ENCODE data around the gene ZNF195. TPM values are rescaled to one million over a fixed set of nuclear protein-coding genes. Genes with fewer than 3 reads are reported as not detected.
"Not testable (repeated sequence)": the region's sequence is repeated elsewhere in the genome, so short reads cannot be mapped to it uniquely, and the experiment has no call there.

The ZNF195 gene
- total and polyA plus RNA-seq, 2 of the 8 experiments (the other 6 are each of a cell fraction or from before 2014, with no cell fraction given): 23.9 to 88.6 TPM

- H3K18ac ChIP-seq (ENCODE audit: extremely low read depth, low read length); DNase-seq (ENCODE audit: low read depth in 1 of 2, low spot score in 2 of 2); H4K91ac ChIP-seq (replicated peaks; ENCODE audit: insufficient read length, low read length); H3K4me1 ChIP-seq (replicated peaks in 1 of 4; ENCODE audit: control insufficient read depth in 3 of 4, insufficient read depth in 4 of 4, low read length in 3 of 4); H2AFZ ChIP-seq (ENCODE audit: low read length); H4K20me1 ChIP-seq (replicated peaks in 1 of 2; ENCODE audit: control insufficient read depth in 1 of 2, insufficient read depth in 2 of 2, low read length in 2 of 2); H4K5ac ChIP-seq (ENCODE audit: insufficient read length, low read depth, low read length); H3K23ac ChIP-seq (ENCODE audit: insufficient read length); H3K27ac ChIP-seq (ENCODE audit: low read depth, low read length); H2BK20ac ChIP-seq (ENCODE audit: low read length); H3K4me2 ChIP-seq (ENCODE audit: insufficient read depth in 1 of 2, low read depth in 2 of 2, low read length in 2 of 2); H2BK15ac ChIP-seq (ENCODE audit: low read length); H2BK5ac ChIP-seq (ENCODE audit: low read depth, low read length); H2AK5ac ChIP-seq (ENCODE audit: low read depth, low read length); H3K4me3 ChIP-seq (ENCODE audit: extremely low read depth in 1 of 4, insufficient read depth in 2 of 4, low read depth in 3 of 4, low read length in 4 of 4); H3K27me3 ChIP-seq (replicated peaks in 1 of 4; ENCODE audit: control insufficient read depth in 3 of 4, extremely low read depth in 1 of 4, insufficient read depth in 3 of 4, low read length in 3 of 4); H4K8ac ChIP-seq (ENCODE audit: extremely low read depth, insufficient read depth, low read length); H3K4ac ChIP-seq (replicated peaks; ENCODE audit: insufficient read length, low read depth, low read length); H3K14ac ChIP-seq (ENCODE audit: insufficient read length); H3K56ac ChIP-seq (replicated peaks; ENCODE audit: insufficient read length, low read depth, low read length); H3K9ac ChIP-seq (replicated peaks in 1 of 4; ENCODE audit: extremely low read depth in 1 of 4, low read depth in 3 of 4, low read length in 3 of 4); CTCF ChIA-PET (ENCODE audit: partially characterized antibody); H3K23me2 ChIP-seq (ENCODE audit: low read depth, low read length); FAIRE-seq; H3K9me3 ChIP-seq (ENCODE audit: insufficient read depth in 2 of 2, low read depth in 1 of 2, low read length in 1 of 2); H2BK120ac ChIP-seq (replicated peaks; ENCODE audit: low read depth, low read length); H2BK12ac ChIP-seq (ENCODE audit: low read depth, low read length); H3K79me2 ChIP-seq (ENCODE audit: control insufficient read depth in 1 of 2, insufficient read depth in 2 of 2, low read length in 2 of 2); H3K79me1 ChIP-seq (ENCODE audit: low read depth, low read length): not testable (repeated sequence)
- WGBS, 2 experiments (ENCODE audit: extremely low coverage in 1 of 2, insufficient coverage in 1 of 2, insufficient read length in 1 of 2, insufficient replicate concordance in 2 of 2, low coverage in 1 of 2, low lambda C conversion rate in 2 of 2, missing lambda C conversion rate in 1 of 2): 76% methylated on average over 4 of the region's 4 CpGs; no CpG with 5 or more reads in 1 of the 2 experiments
- peaks cover 5 to 69% (median 24%) of the 10 kb centered on the region in 4 experiments for H3K36me3 ChIP-seq (ENCODE audit: control insufficient read depth in 2 of 4, insufficient read depth in 4 of 4, low read length in 3 of 4)
- POLR2A ChIA-PET (ENCODE audit: partially characterized antibody): interaction anchor here (1.7 to 10.3 kb wide), 3 partner anchors 9 to 26 kb away, joined by 3 to 187 read pairs (median 5); partner anchors contain the start of gene ZNF195
These were observed 19.2 kb upstream of the ZNF195 start for GRCh38 chr11:3398106-3398505.

GRCh38 chr11:3397210-3397609, 18.3 kb upstream of the ZNF195 start:
- not testable (repeated sequence) for H3K9ac ChIP-seq (replicated peaks in 1 of 4; ENCODE audit: extremely low read depth in 1 of 4, low read depth in 3 of 4, low read length in 3 of 4); H2BK12ac ChIP-seq (ENCODE audit: low read depth, low read length); FAIRE-seq; H3K4me1 ChIP-seq (replicated peaks in 1 of 4; ENCODE audit: control insufficient read depth in 3 of 4, insufficient read depth in 4 of 4, low read length in 3 of 4); H3K27me3 ChIP-seq (replicated peaks in 1 of 4; ENCODE audit: control insufficient read depth in 3 of 4, extremely low read depth in 1 of 4, insufficient read depth in 3 of 4, low read length in 3 of 4); H4K91ac ChIP-seq (replicated peaks; ENCODE audit: insufficient read length, low read length); H2BK15ac ChIP-seq (ENCODE audit: low read length); H2AK5ac ChIP-seq (ENCODE audit: low read depth, low read length); H4K5ac ChIP-seq (ENCODE audit: insufficient read length, low read depth, low read length); H3K4me2 ChIP-seq (ENCODE audit: insufficient read depth in 1 of 2, low read depth in 2 of 2, low read length in 2 of 2); H2AFZ ChIP-seq (ENCODE audit: low read length); H3K79me2 ChIP-seq (ENCODE audit: control insufficient read depth in 1 of 2, insufficient read depth in 2 of 2, low read length in 2 of 2); DNase-seq (ENCODE audit: low read depth in 1 of 2, low spot score in 2 of 2); H3K23ac ChIP-seq (ENCODE audit: insufficient read length); H3K27ac ChIP-seq (ENCODE audit: low read depth, low read length); H4K8ac ChIP-seq (ENCODE audit: extremely low read depth, insufficient read depth, low read length); H2BK120ac ChIP-seq (replicated peaks; ENCODE audit: low read depth, low read length); H3K4ac ChIP-seq (replicated peaks; ENCODE audit: insufficient read length, low read depth, low read length); H2BK5ac ChIP-seq (ENCODE audit: low read depth, low read length); H4K20me1 ChIP-seq (replicated peaks in 1 of 2; ENCODE audit: control insufficient read depth in 1 of 2, insufficient read depth in 2 of 2, low read length in 2 of 2); H3K9me3 ChIP-seq (ENCODE audit: insufficient read depth in 2 of 2, low read depth in 1 of 2, low read length in 1 of 2); H3K14ac ChIP-seq (ENCODE audit: insufficient read length); H3K4me3 ChIP-seq (ENCODE audit: extremely low read depth in 1 of 4, insufficient read depth in 2 of 4, low read depth in 3 of 4, low read length in 4 of 4); H3K18ac ChIP-seq (ENCODE audit: extremely low read depth, low read length); H3K23me2 ChIP-seq (ENCODE audit: low read depth, low read length); H3K56ac ChIP-seq (replicated peaks; ENCODE audit: insufficient read length, low read depth, low read length); H3K79me1 ChIP-seq (ENCODE audit: low read depth, low read length); H2BK20ac ChIP-seq (ENCODE audit: low read length)
- WGBS, 2 experiments (ENCODE audit: extremely low coverage in 1 of 2, insufficient coverage in 1 of 2, insufficient read length in 1 of 2, insufficient replicate concordance in 2 of 2, low coverage in 1 of 2, low lambda C conversion rate in 2 of 2, missing lambda C conversion rate in 1 of 2): 93% methylated on average over 11 of the region's 23 CpGs; no CpG with 5 or more reads in 1 of the 2 experiments
- H3K36me3 ChIP-seq (ENCODE audit: control insufficient read depth in 2 of 4, insufficient read depth in 4 of 4, low read length in 3 of 4): peaks cover 5 to 68% (median 25%) of the 10 kb centered on the region in 4 experiments
- CTCF ChIA-PET (ENCODE audit: partially characterized antibody): interaction anchor here (1.7 kb wide), 1 partner anchor 14 kb away, joined by 5 read pairs; no protein-coding TSS in a partner anchor
- POLR2A ChIA-PET (ENCODE audit: partially characterized antibody): interaction anchor here (1.4 to 10.3 kb wide), 4 partner anchors 10 to 43 kb away, joined by 3 to 187 read pairs (median 7); partner anchors contain the start of gene ZNF195

All from H1 (cell line).